Stomach (tissue), 4 donors: ENCODE results near the gene DRAXIN.

Source experiments
- EP300 ChIP-seq: sonication (generic); formaldehyde crosslinking; IDR thresholded peaks from one replicate; pipeline ENCODE4 v1.6.1; 2017; ENCODE audit warnings: antibody characterized with exemption
- POLR2AphosphoS5 ChIP-seq, 3 donors: sonication (generic); formaldehyde crosslinking; IDR thresholded peaks; one replicate each; pipeline ENCODE4 v1.6.1; 2016; ENCODE audit warnings: antibody characterized with exemption in 3 of 3
- TF ChIP-seq, protein P1 (sequence below), 7 experiments: fragments of 450-650 bp in 4 of 7; fragments of 200-600 bp in 3 of 7; sonication (generic) in 3 of 7; IDR thresholded peaks; one replicate each; pipeline ENCODE4 v1.5.1; 2016 to 2019; ENCODE audit warnings: antibody characterized with exemption in 7 of 7, control low read depth in 2 of 7, mild to moderate bottlenecking in 1 of 7

GRCh38 chr1:11647333-11647732 is 44.2 kb upstream of the DRAXIN start:
- TF ChIP-seq EP300 (no peak), POLR2AphosphoS5 (IDR thresholded peaks at IDR 0.05) (no peak)
- TF ChIP-seq, protein P1, sequence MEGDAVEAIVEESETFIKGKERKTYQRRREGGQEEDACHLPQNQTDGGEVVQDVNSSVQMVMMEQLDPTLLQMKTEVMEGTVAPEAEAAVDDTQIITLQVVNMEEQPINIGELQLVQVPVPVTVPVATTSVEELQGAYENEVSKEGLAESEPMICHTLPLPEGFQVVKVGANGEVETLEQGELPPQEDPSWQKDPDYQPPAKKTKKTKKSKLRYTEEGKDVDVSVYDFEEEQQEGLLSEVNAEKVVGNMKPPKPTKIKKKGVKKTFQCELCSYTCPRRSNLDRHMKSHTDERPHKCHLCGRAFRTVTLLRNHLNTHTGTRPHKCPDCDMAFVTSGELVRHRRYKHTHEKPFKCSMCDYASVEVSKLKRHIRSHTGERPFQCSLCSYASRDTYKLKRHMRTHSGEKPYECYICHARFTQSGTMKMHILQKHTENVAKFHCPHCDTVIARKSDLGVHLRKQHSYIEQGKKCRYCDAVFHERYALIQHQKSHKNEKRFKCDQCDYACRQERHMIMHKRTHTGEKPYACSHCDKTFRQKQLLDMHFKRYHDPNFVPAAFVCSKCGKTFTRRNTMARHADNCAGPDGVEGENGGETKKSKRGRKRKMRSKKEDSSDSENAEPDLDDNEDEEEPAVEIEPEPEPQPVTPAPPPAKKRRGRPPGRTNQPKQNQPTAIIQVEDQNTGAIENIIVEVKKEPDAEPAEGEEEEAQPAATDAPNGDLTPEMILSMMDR (IDR thresholded peaks at IDR 0.05) = no peak
